LHCN-M2 (cell line): ENCODE data around the gene CTNNBL1. TPM values are rescaled to one million over a fixed set of nuclear protein-coding genes. Genes with fewer than 3 reads are reported as not detected.
"Not testable (repeated sequence)": the region's sequence is repeated elsewhere in the genome, so short reads cannot be mapped to it uniquely, and the experiment has no call there.

ENCODE experiments used
- DNase-seq: peaks from one replicate; pipeline ENCODE4 v3.0.0-alpha.2; 2012; ENCODE audit warnings: low read depth
- total RNA-seq: library from RNA; depleted of rRNA; stranded (reverse); fragments of >200 nt; gene quantifications from 2 replicates; pipeline ENCODE4 v1.2.3, GENCODE V29; 2014

CTNNBL1 gene
- total RNA-seq, 1 experiment from 2014 or later: 41.7 TPM

GRCh38 chr20:37677969-37678861 lies 15.6 kb upstream of the CTNNBL1 start:
- DNase-seq: no peak

GRCh38 chr20:37679751-37680150 lies 14.1 kb upstream of the CTNNBL1 start:
- not testable (repeated sequence) for DNase-seq

- peak; percentile 56 for DNase-seq
Measured at GRCh38 chr20:37680420-37680819, 13.4 kb upstream of the CTNNBL1 start.

DNA sequence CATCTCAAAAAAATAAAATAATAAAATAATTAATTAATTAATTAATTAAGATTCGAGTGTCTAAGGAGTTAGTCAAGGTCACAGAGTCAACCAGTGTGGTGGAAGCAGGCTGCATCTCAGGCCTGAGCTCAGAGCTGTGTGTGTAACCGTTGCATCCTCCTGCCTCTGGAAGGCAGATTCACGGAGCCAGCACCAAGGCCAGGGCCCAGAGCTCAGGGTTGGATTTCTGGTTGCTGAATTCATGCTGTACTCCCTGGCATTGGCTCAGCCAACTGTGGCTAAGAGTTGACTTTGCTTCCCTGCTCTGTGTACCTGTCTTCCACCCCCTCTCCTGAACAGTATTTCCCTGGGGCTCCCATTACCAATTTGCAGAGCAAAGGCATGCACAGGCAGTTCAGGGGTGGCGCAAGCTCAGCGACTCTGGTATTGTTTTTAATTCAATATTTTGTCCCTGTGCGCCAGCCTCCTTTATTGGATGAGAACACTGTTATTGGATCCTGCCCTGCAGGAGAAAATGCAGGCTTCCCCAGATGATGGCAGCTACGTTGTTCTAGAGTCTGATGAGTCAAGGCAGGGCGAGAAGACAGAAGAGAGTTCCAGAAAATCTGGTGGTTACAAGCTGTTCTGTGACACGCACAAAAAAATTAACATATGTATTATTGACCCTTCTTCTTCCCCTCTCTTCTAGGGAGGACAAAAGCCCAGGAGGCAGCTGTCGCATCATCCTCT lies 12.3 kb upstream of the CTNNBL1 start:
- DNase-seq: no peak

DNA sequence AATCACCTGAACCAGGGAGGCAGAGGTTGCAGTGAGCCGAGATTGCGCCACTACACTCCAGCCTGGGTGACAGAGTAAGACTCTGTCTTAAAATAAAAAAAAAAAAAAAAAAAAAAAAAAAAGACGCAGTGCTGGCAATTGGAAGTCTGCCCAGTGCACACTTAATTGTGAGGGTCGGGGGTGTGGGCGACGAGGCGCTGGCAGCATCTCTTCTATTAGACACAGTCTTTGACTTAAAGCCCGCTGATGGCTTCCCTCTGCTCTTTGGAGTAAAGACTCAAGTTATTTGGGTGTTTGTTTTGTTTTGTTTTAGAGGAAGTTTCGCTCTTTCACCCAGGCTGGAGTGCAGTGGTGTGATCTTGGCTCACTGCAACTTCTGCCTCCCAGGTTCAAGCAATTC lies 10.7 kb upstream of the CTNNBL1 start:
- not testable (repeated sequence) for DNase-seq

DNA sequence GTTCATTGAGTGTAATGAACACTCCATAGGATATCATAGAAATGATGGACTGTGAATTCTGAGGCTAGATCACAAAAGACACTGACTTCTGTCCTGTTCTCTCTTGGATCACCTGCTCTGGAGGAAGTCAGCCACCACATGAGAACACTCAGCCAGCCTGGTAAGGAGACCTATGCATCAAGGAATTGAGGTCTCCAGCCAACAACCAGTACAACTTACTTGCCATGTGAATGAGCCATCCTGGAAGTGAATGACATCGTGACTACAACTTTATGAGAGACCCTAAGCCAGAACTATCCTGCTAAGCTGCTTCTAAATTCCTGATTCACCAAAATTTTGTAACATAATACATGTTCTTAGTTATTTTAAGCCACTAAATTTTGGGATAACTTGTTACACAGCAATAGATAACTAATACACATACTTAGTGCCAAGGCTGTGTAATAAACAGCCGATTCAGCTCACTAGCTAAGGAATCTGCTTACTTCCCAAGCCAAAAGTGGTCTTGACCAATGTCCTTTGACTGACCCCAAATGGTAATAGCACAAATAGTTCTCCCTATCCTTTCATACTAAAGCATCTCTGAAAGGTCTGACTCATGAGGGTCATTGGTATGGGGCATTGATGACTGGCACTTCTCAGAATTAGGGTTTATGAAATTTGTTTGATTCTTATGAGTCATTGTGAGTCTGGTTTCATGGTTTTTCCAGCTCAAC lies 6.9 kb upstream of the CTNNBL1 start:
- DNase-seq: peak; percentile 85

DNA sequence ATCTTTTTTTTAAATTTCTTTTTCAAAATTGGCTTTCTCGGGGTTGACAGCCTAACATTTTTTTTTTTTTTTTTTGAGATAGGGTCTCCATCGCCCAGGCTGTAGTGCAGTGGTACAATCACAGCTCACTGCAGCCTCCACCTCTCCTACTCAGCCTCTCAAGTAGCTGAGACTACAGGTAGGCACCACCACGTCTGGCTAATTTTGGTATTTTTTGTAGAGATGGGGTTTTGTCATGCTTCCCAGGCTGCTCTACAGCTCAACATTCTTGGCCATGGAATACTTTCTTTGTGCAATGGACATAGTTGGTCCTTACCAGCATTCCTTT lies 6.4 kb upstream of the CTNNBL1 start:
- no peak for DNase-seq

DNA sequence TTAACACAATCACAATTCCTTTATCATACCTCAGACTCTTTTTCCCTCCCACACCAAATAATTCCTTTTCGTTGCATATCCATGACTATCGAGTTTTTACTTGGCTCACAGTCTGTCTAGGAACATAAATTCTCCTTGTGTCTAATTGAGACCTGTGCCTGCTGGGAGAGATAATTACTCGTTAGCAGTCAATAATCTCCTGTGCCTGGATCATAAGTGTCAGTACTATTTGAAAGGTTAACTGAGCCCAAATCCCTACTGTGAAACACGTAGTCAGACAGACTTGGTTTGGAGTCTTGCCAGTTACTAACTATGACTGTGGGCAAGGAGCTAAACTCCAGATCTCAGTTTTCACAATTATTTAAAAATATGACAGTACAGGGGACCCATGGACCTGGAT lies 5.7 kb upstream of the CTNNBL1 start:
- no peak for DNase-seq

- DNase-seq: no peak
Measured at GRCh38 chr20:37690626-37691369, 3.0 kb upstream of the CTNNBL1 start.

- DNase-seq: no peak
Measured at GRCh38 chr20:37692459-37693166, 1.2 kb upstream of the CTNNBL1 start.

GRCh38 chr20:37693242-37693634 lies 592 bp upstream of the CTNNBL1 start:
- DNase-seq: no peak

- no peak for DNase-seq
Measured at GRCh38 chr20:37695684-37696342, 2.0 kb downstream of the CTNNBL1 start.

DNA sequence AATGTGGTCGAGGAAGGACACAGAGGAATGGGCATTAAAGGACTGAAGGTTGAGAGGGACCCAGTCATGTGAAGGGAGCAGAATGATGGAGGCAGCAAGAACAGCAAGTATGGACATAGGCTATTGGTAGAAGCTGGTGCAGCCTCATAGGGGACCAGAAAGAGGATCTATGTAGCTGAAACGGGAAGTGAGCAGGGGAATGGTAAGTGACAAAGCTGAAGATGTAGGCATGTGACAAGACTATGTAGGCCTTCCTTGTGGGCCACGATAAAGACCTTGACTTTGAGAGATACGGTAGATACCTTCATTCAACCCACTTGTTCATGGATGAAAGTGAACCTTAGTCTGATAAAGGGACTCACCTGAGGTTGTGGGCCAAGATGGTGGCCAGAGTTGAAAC lies 3.5 kb downstream of the CTNNBL1 start:
- DNase-seq: no peak

GRCh38 chr20:37699202-37699601 lies 5.4 kb downstream of the CTNNBL1 start:
- no peak for DNase-seq

GRCh38 chr20:37700301-37700700 lies 6.5 kb downstream of the CTNNBL1 start:
- no peak for DNase-seq

DNA sequence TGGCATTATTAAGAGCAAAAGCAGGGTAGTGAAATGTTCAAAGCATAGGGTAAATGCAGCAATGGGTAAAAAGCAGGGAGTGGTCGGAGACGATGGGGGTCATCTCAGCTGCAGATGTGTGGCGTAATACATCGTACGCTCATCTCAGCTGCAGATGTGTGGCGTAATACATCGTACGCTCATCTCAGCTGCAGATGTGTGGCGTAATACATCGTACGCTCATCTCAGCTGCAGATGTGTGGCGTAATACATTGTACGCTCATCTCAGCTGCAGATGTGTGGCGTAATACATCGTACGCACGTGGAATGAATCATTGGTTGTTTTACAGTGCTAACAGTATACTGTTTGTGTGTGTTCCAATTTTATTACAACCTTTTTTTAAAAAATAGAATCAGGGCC lies 7.8 kb downstream of the CTNNBL1 start:
- DNase-seq: peak; percentile 50

DNA sequence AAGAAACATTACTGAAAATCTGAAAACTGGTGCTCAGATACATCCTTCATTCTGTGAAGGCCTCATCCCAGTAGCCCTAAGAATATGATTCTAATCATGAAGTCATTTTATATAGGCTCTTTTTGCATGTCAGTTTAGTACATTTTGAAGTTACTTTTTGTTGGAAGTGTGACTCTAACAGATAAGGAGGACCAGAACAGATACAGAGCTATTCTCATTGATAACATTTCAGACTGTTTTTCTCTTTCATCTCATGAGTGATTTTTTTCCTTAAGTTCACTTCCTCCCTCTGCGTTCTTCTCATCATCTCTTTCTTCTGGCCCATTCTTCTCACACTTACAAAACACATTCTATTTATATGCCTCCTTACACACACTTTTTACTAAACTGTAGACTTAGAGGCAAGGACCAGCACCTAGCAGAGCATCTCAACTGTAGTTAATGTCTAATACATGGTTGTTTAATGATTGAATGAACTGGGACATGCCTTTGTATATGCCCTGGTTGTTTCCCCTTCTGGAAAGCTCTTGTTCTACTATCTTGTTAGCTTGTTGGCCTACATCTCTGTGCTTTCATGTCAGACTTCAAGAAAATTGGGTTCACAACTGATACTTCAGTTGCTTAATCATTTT lies 8.7 kb downstream of the CTNNBL1 start:
- no peak for DNase-seq

DNA sequence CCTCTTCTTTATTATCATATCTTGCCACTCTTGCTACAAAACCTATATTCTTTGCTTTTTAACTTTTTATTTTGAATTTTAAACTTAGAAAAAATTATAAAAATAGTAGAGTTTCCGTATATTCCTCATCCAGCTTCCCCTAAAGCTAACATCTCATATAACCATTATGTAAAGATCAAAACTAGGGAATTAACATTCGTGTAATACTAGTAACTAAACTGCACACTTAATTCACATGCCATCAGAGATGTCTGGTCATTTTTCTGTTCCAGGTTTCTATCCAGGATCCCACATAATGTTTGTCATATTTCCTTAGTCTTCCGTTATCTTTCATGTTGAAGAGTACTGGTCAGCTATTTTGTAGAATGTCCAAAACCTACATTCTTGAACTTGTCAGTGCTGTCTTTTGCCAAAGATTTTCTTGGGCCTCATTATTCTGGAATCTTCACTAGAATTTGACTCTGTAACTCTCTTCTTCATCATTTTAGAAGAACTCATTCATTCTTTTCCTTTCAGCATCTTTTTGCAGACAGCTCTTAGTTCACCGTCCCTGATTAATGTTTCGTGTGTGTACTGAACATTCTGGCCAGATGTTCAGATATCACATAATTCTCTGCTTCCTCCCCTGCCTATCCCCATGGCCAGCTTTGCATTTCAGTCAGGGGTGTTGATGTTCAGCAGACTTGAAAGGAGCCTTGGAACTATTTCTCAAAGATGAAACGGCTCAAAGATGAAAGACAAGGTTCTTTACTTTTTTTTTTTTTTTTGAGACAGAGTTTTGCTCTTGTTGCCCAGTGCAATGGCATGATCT lies 9.4 kb downstream of the CTNNBL1 start:
- no peak for DNase-seq

GRCh38 chr20:37704955-37705354 lies 11.1 kb downstream of the CTNNBL1 start:
- DNase-seq: no peak
